Parietal lobe (tissue), 2 donors: Measurements from ENCODE around the gene OR2T11. TPM values are rescaled to one million over a fixed set of nuclear protein-coding genes. Genes with fewer than 3 reads are reported as not detected.

Experiments
- small RNA-seq: library from RNA; depleted of rRNA; stranded (forward); fragments of <200 nt; gene quantifications from one replicate; pipeline ENCODE3, GENCODE V24; 2014; ENCODE audit warnings: low replicate concordance
- total RNA-seq: library from RNA; depleted of rRNA; stranded (reverse); fragments of >200 nt; gene quantifications from one replicate; pipeline ENCODE4 v1.2.3, GENCODE V29; 2014

Gene OR2T11
- total RNA-seq: not detected

DNA sequence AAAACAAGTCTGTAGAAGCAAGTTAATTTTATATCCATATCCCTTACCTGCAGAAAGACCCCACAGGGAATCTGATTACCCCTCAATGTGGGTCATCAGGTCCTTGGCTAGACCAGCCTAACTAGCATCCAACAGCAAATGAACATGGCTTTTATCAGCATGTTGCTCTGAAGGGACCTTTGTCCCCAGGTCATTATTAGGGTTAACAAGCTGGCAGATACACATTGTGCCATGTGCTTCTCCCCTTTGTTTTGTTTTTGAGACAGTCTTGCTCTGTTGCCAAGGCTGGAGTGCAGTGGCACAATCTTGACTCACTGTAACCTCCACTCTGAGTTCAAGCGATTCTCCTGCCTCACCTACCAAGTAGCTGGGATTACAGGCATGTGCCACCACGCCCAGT, at the start of gene OR2T11:
Gene OR2T11, minus strand, starts transcription at position 101 of the 400 bp plus-strand sequence. CDS start 7,963 bp downstream, outside the sequence.

GRCh38 chr1:248655354-248655753, 20.5 kb upstream of the OR2T11 start, which contains the start of gene OR2T27:
Gene OR2T27, minus strand, starts transcription at chr1:248655528. Its CDS starts 4,644 bp downstream, at chr1:248650884.

DNA sequence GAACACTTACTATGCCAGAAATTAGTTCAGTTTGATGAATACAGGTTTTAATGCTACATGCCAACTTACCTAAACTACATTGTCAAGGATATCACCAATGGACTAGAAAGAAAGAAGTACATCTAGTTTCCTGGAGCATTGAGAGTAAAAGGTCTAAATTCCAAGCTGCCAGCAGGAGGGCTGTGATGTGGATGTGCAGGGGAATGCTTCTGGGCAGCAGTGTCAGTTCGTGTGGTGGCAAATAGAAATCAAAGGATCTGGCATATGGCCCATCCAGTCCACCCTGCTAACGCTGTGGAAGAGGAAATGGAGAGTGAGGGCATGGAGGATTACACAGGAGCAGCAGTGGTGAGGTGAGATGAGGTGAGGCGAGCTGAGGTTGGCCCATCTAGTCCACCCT, 10.3 kb upstream of the OR2T11 start, which contains the start of gene OR2T35:
Gene OR2T35, minus strand, starts transcription at position 101 of the 400 bp plus-strand sequence. CDS start 6,020 bp downstream, outside the sequence.

DNA sequence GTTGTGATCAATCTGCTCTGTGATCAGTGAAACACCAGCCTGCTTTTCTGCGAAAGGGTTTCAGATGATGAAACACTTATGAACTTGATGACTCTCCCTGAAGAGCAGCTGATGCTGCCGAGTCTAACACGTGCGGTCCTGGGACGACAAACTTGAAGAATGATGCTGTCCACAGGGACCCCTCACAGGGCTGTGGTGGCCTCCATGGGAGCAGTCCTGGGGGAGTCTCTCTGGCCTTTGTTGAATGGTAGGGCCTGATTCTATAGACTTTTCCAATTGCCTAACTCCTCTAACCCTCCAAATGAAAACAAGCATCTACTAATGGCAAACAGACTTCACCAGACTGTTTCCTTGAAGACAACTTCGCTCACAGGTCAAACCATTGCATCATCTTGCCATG, 37.3 kb downstream of the OR2T11 start, which contains the start of gene OR2T10:
Gene OR2T10, minus strand, starts transcription at position 112 of the 400 bp plus-strand sequence. CDS start 3,932 bp downstream, outside the sequence.

DNA sequence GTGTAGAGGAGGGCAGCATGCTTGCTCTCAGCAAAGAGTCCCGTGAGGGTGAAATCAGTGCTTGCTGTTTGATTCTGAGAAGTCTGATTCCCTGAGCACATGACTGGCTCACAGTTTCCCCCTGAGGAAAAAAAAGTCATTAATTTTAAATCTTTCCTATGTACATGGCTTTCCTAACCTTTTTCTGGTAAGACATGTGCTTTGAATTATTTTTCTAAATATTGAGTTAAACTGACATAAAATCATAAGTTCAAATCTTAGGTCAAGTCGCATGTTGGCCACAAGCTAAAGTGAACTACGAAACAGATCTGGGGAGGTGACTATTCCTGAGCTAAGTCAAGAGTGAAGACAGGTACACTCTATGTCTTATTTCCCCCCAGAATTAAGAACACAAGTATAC, 60.2 kb downstream of the OR2T11 start, which contains the start of gene OR2T34:
Gene OR2T34, minus strand, starts transcription at position 101 of the 400 bp plus-strand sequence. Its CDS starts 0 bp downstream, at position 101.

Small RNAs within 50 kb of the gene (small RNA-seq; reads per million reads assigned to genes)
- gene RF00019: not detected

Other genes with a start within 250 kb of the OR2T11 start
- not detected for gene OR2T1, start 232.0 kb downstream of the OR2T11 start, total RNA-seq
- gene OR2T2, start 189.5 kb downstream of the OR2T11 start, total RNA-seq: not detected
- not detected for gene OR2T3, start 161.7 kb downstream of the OR2T11 start, total RNA-seq
- gene OR2T5, start 146.5 kb downstream of the OR2T11 start, total RNA-seq: not detected
- not detected for gene OR2G6, start 127.0 kb downstream of the OR2T11 start, total RNA-seq
- gene OR2T29, start 72.3 kb downstream of the OR2T11 start, total RNA-seq: not detected
- gene OR2T34, start 60.3 kb downstream of the OR2T11 start, total RNA-seq: not detected
- not detected for gene OR2T10, start 37.4 kb downstream of the OR2T11 start, total RNA-seq
- not detected for gene OR2T35, start 10.2 kb upstream of the OR2T11 start, total RNA-seq
- gene OR2T27, start 20.4 kb upstream of the OR2T11 start, total RNA-seq: not detected
- gene OR14I1, start 67.7 kb upstream of the OR2T11 start, total RNA-seq: not detected
- not detected for gene LYPD8, start 120.7 kb upstream of the OR2T11 start, total RNA-seq
- gene SH3BP5L, start 190.8 kb upstream of the OR2T11 start, total RNA-seq: 35.4 TPM
- gene ZNF672, start 203.1 kb upstream of the OR2T11 start, total RNA-seq: 18.5 TPM
- gene ZNF692, start 224.0 kb upstream of the OR2T11 start, total RNA-seq: 62.6 TPM